Testis (tissue), 2 donors: ENCODE measurements around the gene SYNPR.

Experiments used
- POLR2A ChIP-seq: fragments of 450-650 bp; IDR thresholded peaks from one replicate; pipeline ENCODE4 v1.6.1; 2017; ENCODE audit warnings: antibody characterized with exemption, mild to moderate bottlenecking, moderate library complexity
- TF ChIP-seq, protein P1 (sequence below), 3 experiments: fragments of 450-650 bp in 2 of 3; fragments of 200-600 bp in 1 of 3; sonication (generic) in 1 of 3; IDR thresholded peaks; one replicate each; pipeline ENCODE4 v1.5.1; 2016 to 2019; ENCODE audit warnings: antibody characterized with exemption in 3 of 3, mild to moderate bottlenecking in 2 of 3, moderate library complexity in 1 of 3

DNA sequence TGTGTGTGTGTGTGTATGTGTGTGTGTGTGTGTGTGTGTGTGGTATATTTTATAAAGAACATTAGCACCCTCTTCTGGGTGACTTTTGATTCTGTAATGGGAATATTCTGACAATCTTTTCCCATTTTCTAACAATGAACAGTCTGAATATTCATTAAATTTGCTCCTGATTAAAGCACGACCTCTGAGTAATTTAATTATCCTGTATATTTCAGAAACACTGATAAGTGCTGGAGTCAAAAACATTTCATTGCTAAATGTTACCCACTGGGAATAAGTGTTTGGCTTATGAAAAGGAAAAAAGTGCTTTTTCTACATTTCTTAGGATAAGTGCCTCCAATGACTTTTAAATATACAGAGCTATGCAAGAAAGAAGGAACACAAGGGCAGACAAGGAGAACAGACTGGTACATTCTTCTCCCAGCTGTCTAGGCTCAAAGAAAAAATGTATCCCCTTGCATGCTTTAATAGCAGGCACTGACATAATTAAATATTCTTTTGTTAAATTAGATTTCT is 32.3 kb upstream of the SYNPR start:
- TF ChIP-seq, protein P1, sequence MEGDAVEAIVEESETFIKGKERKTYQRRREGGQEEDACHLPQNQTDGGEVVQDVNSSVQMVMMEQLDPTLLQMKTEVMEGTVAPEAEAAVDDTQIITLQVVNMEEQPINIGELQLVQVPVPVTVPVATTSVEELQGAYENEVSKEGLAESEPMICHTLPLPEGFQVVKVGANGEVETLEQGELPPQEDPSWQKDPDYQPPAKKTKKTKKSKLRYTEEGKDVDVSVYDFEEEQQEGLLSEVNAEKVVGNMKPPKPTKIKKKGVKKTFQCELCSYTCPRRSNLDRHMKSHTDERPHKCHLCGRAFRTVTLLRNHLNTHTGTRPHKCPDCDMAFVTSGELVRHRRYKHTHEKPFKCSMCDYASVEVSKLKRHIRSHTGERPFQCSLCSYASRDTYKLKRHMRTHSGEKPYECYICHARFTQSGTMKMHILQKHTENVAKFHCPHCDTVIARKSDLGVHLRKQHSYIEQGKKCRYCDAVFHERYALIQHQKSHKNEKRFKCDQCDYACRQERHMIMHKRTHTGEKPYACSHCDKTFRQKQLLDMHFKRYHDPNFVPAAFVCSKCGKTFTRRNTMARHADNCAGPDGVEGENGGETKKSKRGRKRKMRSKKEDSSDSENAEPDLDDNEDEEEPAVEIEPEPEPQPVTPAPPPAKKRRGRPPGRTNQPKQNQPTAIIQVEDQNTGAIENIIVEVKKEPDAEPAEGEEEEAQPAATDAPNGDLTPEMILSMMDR (IDR thresholded peaks at IDR 0.05) = no peak
- no peak for TF ChIP-seq POLR2A
